ENCODE measurements around the gene NIPAL4. TPM values are rescaled to one million over a fixed set of nuclear protein-coding genes. Genes with fewer than 3 reads are reported as not detected.
A peak's percentile ranks its signal among the peaks of the same experiment; 100 is the strongest.

The NIPAL4 gene
- total RNA-seq, 1 donor from 2014 or later: not detected

- intact Hi-C loops (cut with DNase I): no loop called here
- no peak for DNase-seq
- ATAC-seq (ENCODE audit: poor library complexity): no peak
Measured at GRCh38 chr5:157458835-157459234, 1.2 kb upstream of the NIPAL4 start.

- ATAC-seq (ENCODE audit: poor library complexity): no peak
- no peak for DNase-seq
- intact Hi-C loops (cut with DNase I): no loop called here
Measured at GRCh38 chr5:157460921-157461792, 1.1 kb downstream of the NIPAL4 start.

- DNase-seq (no peak), ATAC-seq (ENCODE audit: poor library complexity) (no peak)
- intact Hi-C loops (cut with DNase I): no loop called here
Measured at GRCh38 chr5:157463081-157463480, 3.1 kb downstream of the NIPAL4 start.

GRCh38 chr5:157463621-157464518 lies 3.9 kb downstream of the NIPAL4 start:
- DNase-seq (no peak), ATAC-seq (ENCODE audit: poor library complexity) (peak; percentile 54)
- intact Hi-C loops (cut with DNase I): no loop called here

GRCh38 chr5:157464519-157465171 lies 4.6 kb downstream of the NIPAL4 start:
- peak; percentile 83 for ATAC-seq (ENCODE audit: poor library complexity)
- intact Hi-C loops (cut with DNase I): no loop called here
- peak; percentile 45 for DNase-seq

- DNase-seq: no peak
- ATAC-seq (ENCODE audit: poor library complexity): no peak
- intact Hi-C loops (cut with DNase I): no loop called here
Measured at GRCh38 chr5:157468293-157468965, 8.4 kb downstream of the NIPAL4 start.

- ATAC-seq (ENCODE audit: poor library complexity): no peak
- no peak for DNase-seq
- intact Hi-C loops (cut with DNase I): no loop called here
Measured at GRCh38 chr5:157469073-157469472, 9.1 kb downstream of the NIPAL4 start.

GRCh38 chr5:157469687-157470086 lies 9.7 kb downstream of the NIPAL4 start:
- intact Hi-C loops (cut with DNase I): loop anchor here (5.0 kb wide), 1 partner anchor 37 kb away; no protein-coding TSS in a partner anchor
- DNase-seq: no peak
- no peak for ATAC-seq (ENCODE audit: poor library complexity)

- intact Hi-C loops (cut with DNase I): loop anchor here (5.0 kb wide), 1 partner anchor 38 kb away; no protein-coding TSS in a partner anchor
- no peak for ATAC-seq (ENCODE audit: poor library complexity)
- no peak for DNase-seq
Measured at GRCh38 chr5:157470631-157471030, 10.6 kb downstream of the NIPAL4 start.

GRCh38 chr5:157471709-157472108 lies 11.7 kb downstream of the NIPAL4 start:
- intact Hi-C loops (cut with DNase I): loop anchor here (5.0 kb wide), 1 partner anchor 39 kb away; no protein-coding TSS in a partner anchor
- no peak for ATAC-seq (ENCODE audit: poor library complexity)

GRCh38 chr5:157473383-157474320 lies 13.6 kb downstream of the NIPAL4 start:
- DNase-seq: no peak
- intact Hi-C loops (cut with DNase I): loop anchor here (5.0 kb wide), 1 partner anchor 41 kb away; no protein-coding TSS in a partner anchor
- ATAC-seq (ENCODE audit: poor library complexity): peak; percentile 42

More at GRCh38 chr5:157471709-157472108, 11.7 kb downstream of the NIPAL4 start:
- no peak for DNase-seq

- ATAC-seq (ENCODE audit: poor library complexity) (no peak), DNase-seq (no peak)
- intact Hi-C loops (cut with DNase I): loop anchor here (5.0 kb wide), 1 partner anchor 148 kb away; no protein-coding TSS in a partner anchor
Measured at GRCh38 chr5:157475432-157475831, 15.4 kb downstream of the NIPAL4 start.

GRCh38 chr5:157476702-157477408 lies 16.8 kb downstream of the NIPAL4 start:
- ATAC-seq (ENCODE audit: poor library complexity): peak; percentile 77
- no peak for DNase-seq
- intact Hi-C loops (cut with DNase I): loop anchor here (5.0 kb wide), 1 partner anchor 150 kb away; no protein-coding TSS in a partner anchor

- no peak for DNase-seq
- intact Hi-C loops (cut with DNase I): loop anchor here (5.0 kb wide), 1 partner anchor 151 kb away; no protein-coding TSS in a partner anchor
- no peak for ATAC-seq (ENCODE audit: poor library complexity)
Measured at GRCh38 chr5:157477814-157478494, 17.9 kb downstream of the NIPAL4 start.

- intact Hi-C loops (cut with DNase I): loop anchor here (5.0 kb wide), 1 partner anchor 151 kb away; no protein-coding TSS in a partner anchor
- DNase-seq: no peak
- ATAC-seq (ENCODE audit: poor library complexity): no peak
Measured at GRCh38 chr5:157478726-157479125, 18.7 kb downstream of the NIPAL4 start.

- ATAC-seq (ENCODE audit: poor library complexity) (no peak), DNase-seq (no peak)
- intact Hi-C loops (cut with DNase I): loop anchor here (5.0 kb wide), 1 partner anchor 152 kb away; no protein-coding TSS in a partner anchor
Measured at GRCh38 chr5:157479166-157479565, 19.2 kb downstream of the NIPAL4 start.

Measured in Right ventricle myocardium superior (tissue), 1 donor.